Heart left ventricle (tissue), 13 donors: Measurements from ENCODE around the gene NR2F1-AS1.

Experiments used
- POLR2A ChIP-seq, 2 donors: fragments of 450-650 bp; IDR thresholded peaks; one replicate each; pipeline ENCODE4 v1.6.1; 2017; ENCODE audit warnings: antibody characterized with exemption in 2 of 2, mild to moderate bottlenecking in 2 of 2, moderate library complexity in 2 of 2
- TF ChIP-seq, protein P1 (sequence below), 12 donors: fragments of 200-600 bp; sonication (generic) in 4 of 12; IDR thresholded peaks; one replicate each; pipeline versions ENCODE4 v1.5.0 to v1.8.0; 2018 to 2022; ENCODE audit warnings: antibody characterized with exemption in 12 of 12, mild to moderate bottlenecking in 5 of 12
- donor health status: ischemic (EF 13 %, LVEDD 7.1; RV severe dilation, severe dysfunction).
- donor health status: DM: no; HTN: yes; CAD: no.
- donor health status: DM: no; HTN: no; CAD: no.
- donor health status: ischemic (EF 25% LVEDD 6.9; RV normal size, moderate dysfunction).
- donor health status: ischemic (EF 25% LVEDD 5.7; RV mildly dilated, moderate dysfunction).
- donor health status: ischemic (EF 35%, LVEDD 5.7; RV mildly dilated, moderate dysfunction).
- donor health status: nonischemic (EF 11% LVEDD 7.7; RV severe dilation, severe dysfunction).
- donor health status: DM: yes; HTN: yes; CAD: no.
- donor health status: PGD.
- donor health status: ischemic (EF 29% LVEDD 5.4; RV normal size, mild dysfunction).
- donor health status: nonischemic (EF 23%, LVEDD 6.1; RV moderate dilation, normal function).

DNA sequence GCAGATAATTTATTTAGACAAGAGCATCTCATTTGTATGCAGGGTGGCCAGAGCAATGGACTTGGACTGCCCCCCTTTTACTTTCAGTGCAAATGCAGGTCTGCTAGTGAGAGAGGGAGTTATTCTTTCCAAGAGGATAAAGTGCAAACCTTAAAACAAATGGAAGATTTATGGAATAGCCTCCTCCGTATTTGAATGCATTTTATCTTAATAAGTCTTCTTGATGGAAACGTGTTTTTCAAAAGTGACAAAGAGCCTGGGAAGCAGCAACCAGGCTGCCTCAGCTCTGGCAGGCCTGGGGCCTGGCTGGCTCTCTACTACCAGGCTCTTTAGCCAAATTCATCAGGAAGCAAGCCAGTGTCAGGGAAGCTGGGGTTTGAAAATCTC lies 8.8 kb upstream of the NR2F1-AS1 start:
- TF ChIP-seq, protein P1, sequence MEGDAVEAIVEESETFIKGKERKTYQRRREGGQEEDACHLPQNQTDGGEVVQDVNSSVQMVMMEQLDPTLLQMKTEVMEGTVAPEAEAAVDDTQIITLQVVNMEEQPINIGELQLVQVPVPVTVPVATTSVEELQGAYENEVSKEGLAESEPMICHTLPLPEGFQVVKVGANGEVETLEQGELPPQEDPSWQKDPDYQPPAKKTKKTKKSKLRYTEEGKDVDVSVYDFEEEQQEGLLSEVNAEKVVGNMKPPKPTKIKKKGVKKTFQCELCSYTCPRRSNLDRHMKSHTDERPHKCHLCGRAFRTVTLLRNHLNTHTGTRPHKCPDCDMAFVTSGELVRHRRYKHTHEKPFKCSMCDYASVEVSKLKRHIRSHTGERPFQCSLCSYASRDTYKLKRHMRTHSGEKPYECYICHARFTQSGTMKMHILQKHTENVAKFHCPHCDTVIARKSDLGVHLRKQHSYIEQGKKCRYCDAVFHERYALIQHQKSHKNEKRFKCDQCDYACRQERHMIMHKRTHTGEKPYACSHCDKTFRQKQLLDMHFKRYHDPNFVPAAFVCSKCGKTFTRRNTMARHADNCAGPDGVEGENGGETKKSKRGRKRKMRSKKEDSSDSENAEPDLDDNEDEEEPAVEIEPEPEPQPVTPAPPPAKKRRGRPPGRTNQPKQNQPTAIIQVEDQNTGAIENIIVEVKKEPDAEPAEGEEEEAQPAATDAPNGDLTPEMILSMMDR (IDR thresholded peaks at IDR 0.05) = no peak
- no peak for TF ChIP-seq POLR2A (IDR thresholded peaks at IDR 0.05)
